A673 (cell line): ENCODE measurements around the gene GPR78. TPM values are rescaled to one million over a fixed set of nuclear protein-coding genes. Genes with fewer than 3 reads are reported as not detected.

Experiments used
- BruUV-seq: library from RNA; stranded (reverse); fragments of 400-500 nt; replicated peaks from 2 replicates; lab custom pipeline; 2021; lab: Mats Ljungman, UMichigan
- CTCF ChIA-PET: fragments of 300-600 bp; sonication (Branson Sonifier 250); formaldehyde crosslinking; loops from one replicate; lab custom pipeline; 2022; ENCODE audit warnings: antibody characterized with exemption; lab: Charles Lee
- POLR2A ChIA-PET: fragments of 300-600 bp; sonication (Branson Sonifier 250); formaldehyde crosslinking; loops from one replicate; lab custom pipeline; 2022; ENCODE audit warnings: antibody characterized with exemption; ENCODE audit not compliant: low non-redundant PET; lab: Charles Lee
- DNase-seq: peaks from one replicate; pipeline ENCODE4 v3.0.0-alpha.2; 2015; ENCODE audit warnings: low spot score
- H3K27ac ChIP-seq: fragments of 200-600 bp; sonication (generic); 2 replicates; pipeline ENCODE4 v1.5.1; 2016; ENCODE audit warnings: mixed run types, low read depth, mild to moderate bottlenecking, mixed read lengths, antibody characterized with exemption, low read length; ENCODE audit not compliant: poor library complexity, severe bottlenecking
- H3K27me3 ChIP-seq: fragments of 200-600 bp; sonication (generic); replicated peaks from 2 replicates; pipeline ENCODE4 v1.6.1; 2017; ENCODE audit warnings: mixed run types, low read depth, mild to moderate bottlenecking, mixed read lengths, antibody characterized with exemption, low read length; ENCODE audit not compliant: insufficient read depth, poor library complexity
- H3K36me3 ChIP-seq: fragments of 200-600 bp; sonication (generic); 2 replicates; pipeline ENCODE4 v1.6.1; 2016; ENCODE audit warnings: mixed run types, mild to moderate bottlenecking, mixed read lengths, antibody characterized with exemption, low read length; ENCODE audit not compliant: insufficient read depth, poor library complexity, severe bottlenecking
- H3K4me1 ChIP-seq: fragments of 200-600 bp; sonication (generic); 2 replicates; pipeline ENCODE4 v1.6.1; 2017; ENCODE audit warnings: mixed run types, mild to moderate bottlenecking, mixed read lengths, antibody characterized with exemption, low read length; ENCODE audit not compliant: insufficient read depth, poor library complexity, severe bottlenecking
- H3K4me3 ChIP-seq: fragments of 200-600 bp; sonication (generic); 2 replicates; pipeline ENCODE4 v1.5.1; 2016; ENCODE audit warnings: low read depth, mixed run types, mild to moderate bottlenecking, mixed read lengths, low read length; ENCODE audit not compliant: poor library complexity, severe bottlenecking
- H3K9me3 ChIP-seq: fragments of 200-600 bp; sonication (generic); 2 replicates; pipeline ENCODE4 v1.6.1; 2016; ENCODE audit warnings: mixed run types, low read depth, mild to moderate bottlenecking, mixed read lengths, antibody characterized with exemption, low read length; ENCODE audit not compliant: poor library complexity, severe bottlenecking
- EZH2 ChIP-seq: fragments of 200-600 bp; sonication (generic); IDR thresholded peaks from 2 replicates; pipeline ENCODE4 v1.6.1; 2017; ENCODE audit warnings: borderline replicate concordance, low read depth, mild to moderate bottlenecking, mixed read lengths, antibody characterized with exemption, low read length; ENCODE audit not compliant: poor library complexity, severe bottlenecking
- intact Hi-C: fragments of 100-400 bp; cut with micrococcal nuclease; formaldehyde crosslinking; loops from one replicate; pipeline ENCODE4 v1.10.0; 2022; ENCODE audit not compliant: unreplicated experiment
- total RNA-seq: library from RNA; stranded (reverse); gene quantifications from 2 replicates; pipeline ENCODE4 v1.2.3, GENCODE V29; 2021
- TF ChIP-seq, protein P1 (sequence below): fragments of 300-800, 200-600 bp; sonication (generic); conservative IDR thresholded peaks from 2 replicates; pipeline ENCODE4 v1.5.1; 2017; ENCODE audit warnings: low read depth, mild to moderate bottlenecking, antibody characterized with exemption, low read length, moderate library complexity, mixed read lengths

GPR78 gene
- total RNA-seq, 1 experiment from 2014 or later = not detected

DNA sequence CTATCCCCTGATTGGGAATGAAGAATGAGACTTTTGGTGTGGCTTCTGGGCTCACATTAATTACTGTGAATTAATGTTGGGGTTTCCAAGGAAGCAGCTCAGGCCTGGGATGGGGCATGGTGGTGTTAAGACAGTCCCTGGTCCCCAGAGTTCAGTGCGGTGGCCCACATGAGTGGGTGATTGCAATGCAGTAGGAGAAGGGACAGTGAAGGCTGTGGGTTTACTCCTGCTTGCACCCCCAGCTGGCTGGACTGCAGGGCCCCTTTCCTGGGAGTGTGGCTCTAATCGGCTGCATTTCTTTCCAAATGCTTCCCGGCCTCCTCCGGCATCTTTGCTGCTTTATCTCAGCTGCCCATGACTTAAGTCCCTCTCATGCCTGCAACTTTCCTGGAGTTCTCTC, 28.2 kb upstream of the GPR78 start:
- CTCF ChIA-PET = no interaction called here

DNA sequence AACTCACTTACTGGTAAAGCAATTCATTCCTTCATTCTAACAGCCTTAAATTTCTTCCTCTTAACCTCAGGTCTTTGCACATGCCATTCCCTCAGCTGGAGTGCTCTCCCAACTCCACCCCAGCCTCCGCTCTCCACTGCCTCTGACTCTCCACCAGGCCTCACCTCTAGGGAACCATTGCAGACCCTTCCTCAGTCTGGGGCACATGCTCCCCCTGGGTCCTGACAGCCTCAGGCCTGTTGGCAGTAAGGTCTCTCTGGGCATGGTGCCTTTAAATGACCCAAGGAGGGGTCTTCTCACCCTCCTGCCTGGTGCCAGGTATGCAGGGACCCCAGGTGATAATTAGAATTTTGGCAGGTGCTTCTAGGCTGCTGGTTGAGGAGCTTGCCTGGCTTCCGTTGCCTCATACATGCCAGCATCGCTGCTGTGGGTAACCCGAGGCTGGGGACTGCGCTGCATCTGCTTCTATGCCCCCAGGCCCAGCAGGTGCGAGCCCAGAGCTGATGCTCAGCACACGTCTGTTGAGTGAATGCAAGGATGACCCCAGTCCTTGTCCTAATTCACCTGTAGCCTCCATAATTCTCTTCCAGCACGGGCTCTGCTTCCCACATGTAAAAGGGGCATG, 27.5 kb upstream of the GPR78 start:
- Histone ChIP-seq H3K27ac (no peak overlapping the region), H3K9me3 (no peaks in the 10 kb centered on the region), H3K27me3 (no peaks in the 10 kb centered on the region), H3K4me3 (no peak overlapping the region), H3K4me1 (no peaks in the 10 kb centered on the region), H3K36me3 (no peaks in the 10 kb centered on the region)
- ChIA-PET CTCF (no interaction called here), POLR2A (no interaction called here)
- intact Hi-C loops = no loop called here
- no peak for DNase-seq
- TF ChIP-seq, protein P1, sequence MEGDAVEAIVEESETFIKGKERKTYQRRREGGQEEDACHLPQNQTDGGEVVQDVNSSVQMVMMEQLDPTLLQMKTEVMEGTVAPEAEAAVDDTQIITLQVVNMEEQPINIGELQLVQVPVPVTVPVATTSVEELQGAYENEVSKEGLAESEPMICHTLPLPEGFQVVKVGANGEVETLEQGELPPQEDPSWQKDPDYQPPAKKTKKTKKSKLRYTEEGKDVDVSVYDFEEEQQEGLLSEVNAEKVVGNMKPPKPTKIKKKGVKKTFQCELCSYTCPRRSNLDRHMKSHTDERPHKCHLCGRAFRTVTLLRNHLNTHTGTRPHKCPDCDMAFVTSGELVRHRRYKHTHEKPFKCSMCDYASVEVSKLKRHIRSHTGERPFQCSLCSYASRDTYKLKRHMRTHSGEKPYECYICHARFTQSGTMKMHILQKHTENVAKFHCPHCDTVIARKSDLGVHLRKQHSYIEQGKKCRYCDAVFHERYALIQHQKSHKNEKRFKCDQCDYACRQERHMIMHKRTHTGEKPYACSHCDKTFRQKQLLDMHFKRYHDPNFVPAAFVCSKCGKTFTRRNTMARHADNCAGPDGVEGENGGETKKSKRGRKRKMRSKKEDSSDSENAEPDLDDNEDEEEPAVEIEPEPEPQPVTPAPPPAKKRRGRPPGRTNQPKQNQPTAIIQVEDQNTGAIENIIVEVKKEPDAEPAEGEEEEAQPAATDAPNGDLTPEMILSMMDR = no peak
- TF ChIP-seq EZH2 = no peak
- no TSS peak for BruUV-seq

More for the DNA sequence above, 28.2 kb upstream of the GPR78 start:
- H3K36me3 ChIP-seq = no peaks in the 10 kb centered on the region
- DNase-seq = no peak
- no peaks in the 10 kb centered on the region for H3K4me1 ChIP-seq
- intact Hi-C loops = no loop called here
- H3K9me3 ChIP-seq = no peaks in the 10 kb centered on the region
- H3K4me3 ChIP-seq = no peak overlapping the region
- POLR2A ChIA-PET = no interaction called here
- H3K27me3 ChIP-seq = no peaks in the 10 kb centered on the region
- H3K27ac ChIP-seq = no peak overlapping the region
- no TSS peak for BruUV-seq
- no peak for TF ChIP-seq EZH2
- TF ChIP-seq, protein P1 = no peak

DNA sequence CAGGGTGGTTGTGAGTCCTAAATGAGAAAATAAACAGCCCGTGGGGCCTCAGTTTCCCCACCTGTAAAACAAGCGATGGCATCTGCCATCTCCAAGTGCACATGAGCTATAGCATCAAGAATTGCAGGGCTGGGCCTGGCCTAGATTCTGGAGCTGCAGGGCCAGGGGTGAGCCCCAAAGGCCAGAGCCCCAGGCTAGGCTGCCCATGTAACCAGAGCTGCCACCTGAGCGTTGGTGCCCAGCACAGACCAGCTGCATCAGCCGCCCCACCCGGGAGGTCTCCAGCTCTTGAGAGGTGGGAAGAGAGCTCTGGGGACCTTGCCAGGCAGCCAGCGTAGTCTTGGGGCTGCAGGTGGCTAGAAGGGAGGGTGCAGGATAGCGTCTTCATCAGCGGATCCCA, 27.0 kb upstream of the GPR78 start:
- Histone ChIP-seq H3K27me3 (no peaks in the 10 kb centered on the region), H3K4me1 (no peaks in the 10 kb centered on the region), H3K27ac (no peak overlapping the region), H3K9me3 (no peaks in the 10 kb centered on the region), H3K36me3 (no peaks in the 10 kb centered on the region), H3K4me3 (no peak overlapping the region)
- no peak for DNase-seq
- intact Hi-C loops = no loop called here
- POLR2A ChIA-PET = no interaction called here
- TF ChIP-seq EZH2 = no peak
- TF ChIP-seq, protein P1 = no peak
- CTCF ChIA-PET = no interaction called here
- no TSS peak for BruUV-seq
